Fibroblast of the aortic adventitia (primary cell): ENCODE data around the gene AP5M1. TPM values are rescaled to one million over a fixed set of nuclear protein-coding genes. Genes with fewer than 3 reads are reported as not detected.
A peak's percentile ranks its signal among the peaks of the same experiment; 100 is the strongest.
"Not testable (repeated sequence)": the region's sequence is repeated elsewhere in the genome, so short reads cannot be mapped to it uniquely, and the experiment has no call there.

Source experiments
- DNase-seq: peaks from one replicate; pipeline ENCODE4 v3.0.0-alpha.2; 2010; ENCODE audit warnings: low read depth
- H3K4me3 ChIP-seq: 2 replicates; pipeline ENCODE4 v1.5.1; 2011; ENCODE audit warnings: low read depth, mild to moderate bottlenecking, control low read depth, low read length, moderate library complexity
- CTCF ChIP-seq: IDR thresholded peaks from 2 replicates; pipeline ENCODE4 v1.5.1; 2011; ENCODE audit warnings: mild to moderate bottlenecking, low read length, control low read depth, inconsistent platforms; ENCODE audit not compliant: insufficient read depth
- total RNA-seq: library from RNA; depleted of rRNA; stranded (reverse); fragments of >200 nt; gene quantifications from 2 replicates; pipeline ENCODE4 v1.2.3, GENCODE V29; 2012; ENCODE audit warnings: low replicate concordance

Gene AP5M1
- total RNA-seq, 1 donor, result 36.6 TPM

GRCh38 chr14:57244106-57244505, 24.7 kb upstream of the AP5M1 start:
- TF ChIP-seq CTCF, result no peak
- peak; percentile 7 for DNase-seq
- no peak overlapping the region for H3K4me3 ChIP-seq

GRCh38 chr14:57245941-57246340, 22.8 kb upstream of the AP5M1 start:
- no peak for TF ChIP-seq CTCF
- DNase-seq, result peak; percentile 34
- H3K4me3 ChIP-seq, result no peak overlapping the region

GRCh38 chr14:57246933-57247657, 21.7 kb upstream of the AP5M1 start:
- DNase-seq, result peak; percentile 5
- TF ChIP-seq CTCF, result no peak
- H3K4me3 ChIP-seq, result no peak overlapping the region

- no peak for DNase-seq
- H3K4me3 ChIP-seq, result no peak overlapping the region
- no peak for TF ChIP-seq CTCF
These were observed 13.9 kb upstream of the AP5M1 start for GRCh38 chr14:57254884-57255283.

GRCh38 chr14:57258221-57258620, 10.6 kb upstream of the AP5M1 start:
- not testable (repeated sequence) for DNase-seq, H3K4me3 ChIP-seq

GRCh38 chr14:57259672-57260071, 9.1 kb upstream of the AP5M1 start:
- no peak for TF ChIP-seq CTCF
- no peak overlapping the region for H3K4me3 ChIP-seq
- DNase-seq, result no peak

GRCh38 chr14:57261604-57262003, 7.2 kb upstream of the AP5M1 start:
- no peak overlapping the region for H3K4me3 ChIP-seq
- no peak for DNase-seq
- TF ChIP-seq CTCF, result no peak
